ENCODE results near the gene SLC10A6. TPM values are rescaled to one million over a fixed set of nuclear protein-coding genes. Genes with fewer than 3 reads are reported as not detected.
A peak's percentile ranks its signal among the peaks of the same experiment; 100 is the strongest.

The SLC10A6 gene
- total and polyA plus RNA-seq, 10 of the 15 experiments (the other 5 are each of a cell fraction or from before 2014, with no cell fraction given), result 0.05 TPM; not detected in 9

GRCh38 chr4:86891762-86892635, 42.8 kb upstream of the SLC10A6 start, which contains the start of gene C4orf36 (continued):
- no peak for TF ChIP-seq MEF2B (IDR thresholded peaks at IDR 0.05; ENCODE audit: partially characterized antibody, poor library complexity, severe bottlenecking)
- TF ChIP-seq MTA2 (IDR thresholded peaks at IDR 0.05; ENCODE audit: low read depth), result no peak
- TF ChIP-seq CBX5 (IDR thresholded peaks at IDR 0.05; ENCODE audit: low read depth), result no peak
- TF ChIP-seq, protein P1, sequence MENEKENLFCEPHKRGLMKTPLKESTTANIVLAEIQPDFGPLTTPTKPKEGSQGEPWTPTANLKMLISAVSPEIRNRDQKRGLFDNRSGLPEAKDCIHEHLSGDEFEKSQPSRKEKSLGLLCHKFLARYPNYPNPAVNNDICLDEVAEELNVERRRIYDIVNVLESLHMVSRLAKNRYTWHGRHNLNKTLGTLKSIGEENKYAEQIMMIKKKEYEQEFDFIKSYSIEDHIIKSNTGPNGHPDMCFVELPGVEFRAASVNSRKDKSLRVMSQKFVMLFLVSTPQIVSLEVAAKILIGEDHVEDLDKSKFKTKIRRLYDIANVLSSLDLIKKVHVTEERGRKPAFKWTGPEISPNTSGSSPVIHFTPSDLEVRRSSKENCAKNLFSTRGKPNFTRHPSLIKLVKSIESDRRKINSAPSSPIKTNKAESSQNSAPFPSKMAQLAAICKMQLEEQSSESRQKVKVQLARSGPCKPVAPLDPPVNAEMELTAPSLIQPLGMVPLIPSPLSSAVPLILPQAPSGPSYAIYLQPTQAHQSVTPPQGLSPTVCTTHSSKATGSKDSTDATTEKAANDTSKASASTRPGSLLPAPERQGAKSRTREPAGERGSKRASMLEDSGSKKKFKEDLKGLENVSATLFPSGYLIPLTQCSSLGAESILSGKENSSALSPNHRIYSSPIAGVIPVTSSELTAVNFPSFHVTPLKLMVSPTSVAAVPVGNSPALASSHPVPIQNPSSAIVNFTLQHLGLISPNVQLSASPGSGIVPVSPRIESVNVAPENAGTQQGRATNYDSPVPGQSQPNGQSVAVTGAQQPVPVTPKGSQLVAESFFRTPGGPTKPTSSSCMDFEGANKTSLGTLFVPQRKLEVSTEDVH (IDR thresholded peaks at IDR 0.05; ENCODE audit: low read depth, partially characterized antibody), result no peak
- TF ChIP-seq, protein P2, sequence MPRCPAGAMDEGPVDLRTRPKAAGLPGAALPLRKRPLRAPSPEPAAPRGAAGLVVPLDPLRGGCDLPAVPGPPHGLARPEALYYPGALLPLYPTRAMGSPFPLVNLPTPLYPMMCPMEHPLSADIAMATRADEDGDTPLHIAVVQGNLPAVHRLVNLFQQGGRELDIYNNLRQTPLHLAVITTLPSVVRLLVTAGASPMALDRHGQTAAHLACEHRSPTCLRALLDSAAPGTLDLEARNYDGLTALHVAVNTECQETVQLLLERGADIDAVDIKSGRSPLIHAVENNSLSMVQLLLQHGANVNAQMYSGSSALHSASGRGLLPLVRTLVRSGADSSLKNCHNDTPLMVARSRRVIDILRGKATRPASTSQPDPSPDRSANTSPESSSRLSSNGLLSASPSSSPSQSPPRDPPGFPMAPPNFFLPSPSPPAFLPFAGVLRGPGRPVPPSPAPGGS (IDR thresholded peaks at IDR 0.05; ENCODE audit: borderline replicate concordance, insufficient read depth, low read depth, low read length, poor library complexity, severe bottlenecking), result no peak
- TF ChIP-seq ZSCAN29 (IDR thresholded peaks at IDR 0.05), result no peak
- TF ChIP-seq, protein P3, sequence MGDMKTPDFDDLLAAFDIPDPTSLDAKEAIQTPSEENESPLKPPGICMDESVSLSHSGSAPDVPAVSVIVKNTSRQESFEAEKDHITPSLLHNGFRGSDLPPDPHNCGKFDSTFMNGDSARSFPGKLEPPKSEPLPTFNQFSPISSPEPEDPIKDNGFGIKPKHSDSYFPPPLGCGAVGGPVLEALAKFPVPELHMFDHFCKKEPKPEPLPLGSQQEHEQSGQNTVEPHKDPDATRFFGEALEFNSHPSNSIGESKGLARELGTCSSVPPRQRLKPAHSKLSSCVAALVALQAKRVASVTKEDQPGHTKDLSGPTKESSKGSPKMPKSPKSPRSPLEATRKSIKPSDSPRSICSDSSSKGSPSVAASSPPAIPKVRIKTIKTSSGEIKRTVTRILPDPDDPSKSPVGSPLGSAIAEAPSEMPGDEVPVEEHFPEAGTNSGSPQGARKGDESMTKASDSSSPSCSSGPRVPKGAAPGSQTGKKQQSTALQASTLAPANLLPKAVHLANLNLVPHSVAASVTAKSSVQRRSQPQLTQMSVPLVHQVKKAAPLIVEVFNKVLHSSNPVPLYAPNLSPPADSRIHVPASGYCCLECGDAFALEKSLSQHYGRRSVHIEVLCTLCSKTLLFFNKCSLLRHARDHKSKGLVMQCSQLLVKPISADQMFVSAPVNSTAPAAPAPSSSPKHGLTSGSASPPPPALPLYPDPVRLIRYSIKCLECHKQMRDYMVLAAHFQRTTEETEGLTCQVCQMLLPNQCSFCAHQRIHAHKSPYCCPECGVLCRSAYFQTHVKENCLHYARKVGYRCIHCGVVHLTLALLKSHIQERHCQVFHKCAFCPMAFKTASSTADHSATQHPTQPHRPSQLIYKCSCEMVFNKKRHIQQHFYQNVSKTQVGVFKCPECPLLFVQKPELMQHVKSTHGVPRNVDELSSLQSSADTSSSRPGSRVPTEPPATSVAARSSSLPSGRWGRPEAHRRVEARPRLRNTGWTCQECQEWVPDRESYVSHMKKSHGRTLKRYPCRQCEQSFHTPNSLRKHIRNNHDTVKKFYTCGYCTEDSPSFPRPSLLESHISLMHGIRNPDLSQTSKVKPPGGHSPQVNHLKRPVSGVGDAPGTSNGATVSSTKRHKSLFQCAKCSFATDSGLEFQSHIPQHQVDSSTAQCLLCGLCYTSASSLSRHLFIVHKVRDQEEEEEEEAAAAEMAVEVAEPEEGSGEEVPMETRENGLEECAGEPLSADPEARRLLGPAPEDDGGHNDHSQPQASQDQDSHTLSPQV (IDR thresholded peaks at IDR 0.05), result no peak
- TF ChIP-seq, protein P4, sequence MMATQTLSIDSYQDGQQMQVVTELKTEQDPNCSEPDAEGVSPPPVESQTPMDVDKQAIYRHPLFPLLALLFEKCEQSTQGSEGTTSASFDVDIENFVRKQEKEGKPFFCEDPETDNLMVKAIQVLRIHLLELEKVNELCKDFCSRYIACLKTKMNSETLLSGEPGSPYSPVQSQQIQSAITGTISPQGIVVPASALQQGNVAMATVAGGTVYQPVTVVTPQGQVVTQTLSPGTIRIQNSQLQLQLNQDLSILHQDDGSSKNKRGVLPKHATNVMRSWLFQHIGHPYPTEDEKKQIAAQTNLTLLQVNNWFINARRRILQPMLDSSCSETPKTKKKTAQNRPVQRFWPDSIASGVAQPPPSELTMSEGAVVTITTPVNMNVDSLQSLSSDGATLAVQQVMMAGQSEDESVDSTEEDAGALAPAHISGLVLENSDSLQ (IDR thresholded peaks at IDR 0.05), result no peak
- TF ChIP-seq POLR2A (IDR thresholded peaks at IDR 0.05; ENCODE audit: low read depth, low read length), result peak; percentile 32; the same call in 1 of the 2 replicates
- TF ChIP-seq ZNF24 (IDR thresholded peaks at IDR 0.05), result no peak
- TF ChIP-seq IKZF1 (conservative IDR thresholded peaks at IDR 0.05), result peak; percentile 80
- TF ChIP-seq SRF (IDR thresholded peaks at IDR 0.05; ENCODE audit: low read depth in 2 of 2, low read length in 2 of 2), result no peak
- no peak for TF ChIP-seq GABPA (IDR thresholded peaks at IDR 0.05; ENCODE audit: low read depth)
- TF ChIP-seq, protein P5, sequence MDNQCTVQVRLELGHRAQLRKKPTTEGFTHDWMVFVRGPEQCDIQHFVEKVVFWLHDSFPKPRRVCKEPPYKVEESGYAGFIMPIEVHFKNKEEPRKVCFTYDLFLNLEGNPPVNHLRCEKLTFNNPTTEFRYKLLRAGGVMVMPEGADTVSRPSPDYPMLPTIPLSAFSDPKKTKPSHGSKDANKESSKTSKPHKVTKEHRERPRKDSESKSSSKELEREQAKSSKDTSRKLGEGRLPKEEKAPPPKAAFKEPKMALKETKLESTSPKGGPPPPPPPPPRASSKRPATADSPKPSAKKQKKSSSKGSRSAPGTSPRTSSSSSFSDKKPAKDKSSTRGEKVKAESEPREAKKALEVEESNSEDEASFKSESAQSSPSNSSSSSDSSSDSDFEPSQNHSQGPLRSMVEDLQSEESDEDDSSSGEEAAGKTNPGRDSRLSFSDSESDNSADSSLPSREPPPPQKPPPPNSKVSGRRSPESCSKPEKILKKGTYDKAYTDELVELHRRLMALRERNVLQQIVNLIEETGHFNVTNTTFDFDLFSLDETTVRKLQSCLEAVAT (IDR thresholded peaks at IDR 0.05), result no peak
- TF ChIP-seq CBX3 (IDR thresholded peaks at IDR 0.05; ENCODE audit: borderline replicate concordance, low read depth), result no peak
- peak; percentile 24; the same call in 1 of the 2 replicates for TF ChIP-seq CREB1 (IDR thresholded peaks at IDR 0.05; ENCODE audit: low read depth)
- peak; percentile 73 for TF ChIP-seq EED (IDR thresholded peaks at IDR 0.05; ENCODE audit: low read depth)
- no peak for TF ChIP-seq YBX1 (IDR thresholded peaks at IDR 0.05)
- no peak for TF ChIP-seq RB1 (IDR thresholded peaks at IDR 0.05; ENCODE audit: borderline replicate concordance)
